ENCODE results near the gene PYGL.
A peak's percentile ranks its signal among the peaks of the same experiment; 100 is the strongest.

Gene PYGL

DNA sequence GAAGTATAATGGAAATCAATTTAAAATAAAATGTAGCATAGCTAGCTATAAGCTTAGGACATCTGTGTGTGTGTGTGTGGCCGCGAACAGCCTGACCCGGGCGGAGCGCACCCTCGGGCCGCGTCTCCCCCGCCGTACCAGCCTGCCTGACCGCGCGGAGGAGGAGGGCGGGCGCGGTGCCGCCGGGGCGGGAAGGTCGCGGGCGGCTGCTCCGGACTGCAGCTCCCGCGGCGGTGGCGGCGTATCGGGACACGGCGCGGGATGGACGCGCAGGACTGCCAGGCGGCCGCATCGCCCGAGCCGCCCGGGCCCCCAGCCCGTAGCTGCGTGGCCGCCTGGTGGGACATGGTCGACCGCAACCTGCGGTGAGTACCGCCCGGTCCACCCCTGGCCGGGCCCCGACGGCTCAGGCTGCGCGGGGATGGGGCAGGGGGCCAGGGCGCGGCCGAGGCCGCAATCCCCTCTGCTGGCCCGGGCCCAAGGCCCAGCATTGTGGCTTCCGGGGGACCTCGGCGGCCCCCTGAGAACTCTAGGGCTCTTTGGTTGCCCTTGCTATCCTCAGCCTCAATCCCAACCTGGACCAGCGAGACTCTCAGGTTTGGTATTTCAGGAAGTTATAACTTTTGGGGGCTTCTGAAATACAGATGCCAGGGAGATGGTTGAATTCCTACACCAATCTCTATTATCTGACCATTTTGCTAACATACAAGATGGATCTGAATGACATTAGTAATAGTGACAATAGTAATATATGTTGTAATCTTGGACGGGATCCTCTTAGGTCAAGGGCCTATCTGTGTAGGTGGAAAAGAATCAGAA, 72.2 kb downstream of the PYGL start, which contains the start of gene ABHD12B:
TSS of gene ABHD12B (plus strand) at position 140 of the 819 bp plus-strand sequence. CDS start at position 262, 122 bp downstream.
- no peak for DNase-seq (ENCODE audit: low read depth)

DNA sequence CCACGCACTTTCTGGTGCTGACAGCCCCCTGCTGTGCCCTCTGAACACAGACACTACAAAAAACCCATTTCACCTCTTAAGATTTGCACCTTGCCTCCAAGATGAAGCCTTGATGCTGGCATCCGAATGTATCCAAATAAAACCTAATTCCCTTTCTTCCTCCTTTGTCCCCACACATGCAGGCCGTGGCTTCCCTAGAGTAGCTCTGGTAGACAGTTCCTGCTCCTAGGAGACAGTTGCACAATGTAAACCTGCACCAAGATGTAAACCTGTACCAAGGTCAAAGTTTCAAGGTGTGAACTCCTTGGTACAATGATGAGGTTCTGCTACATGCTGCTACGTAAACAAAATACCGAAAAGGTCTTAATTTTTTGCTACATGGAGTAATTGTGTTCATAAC, 73.1 kb downstream of the PYGL start:
- DNase-seq (ENCODE audit: low read depth): no peak

DNA sequence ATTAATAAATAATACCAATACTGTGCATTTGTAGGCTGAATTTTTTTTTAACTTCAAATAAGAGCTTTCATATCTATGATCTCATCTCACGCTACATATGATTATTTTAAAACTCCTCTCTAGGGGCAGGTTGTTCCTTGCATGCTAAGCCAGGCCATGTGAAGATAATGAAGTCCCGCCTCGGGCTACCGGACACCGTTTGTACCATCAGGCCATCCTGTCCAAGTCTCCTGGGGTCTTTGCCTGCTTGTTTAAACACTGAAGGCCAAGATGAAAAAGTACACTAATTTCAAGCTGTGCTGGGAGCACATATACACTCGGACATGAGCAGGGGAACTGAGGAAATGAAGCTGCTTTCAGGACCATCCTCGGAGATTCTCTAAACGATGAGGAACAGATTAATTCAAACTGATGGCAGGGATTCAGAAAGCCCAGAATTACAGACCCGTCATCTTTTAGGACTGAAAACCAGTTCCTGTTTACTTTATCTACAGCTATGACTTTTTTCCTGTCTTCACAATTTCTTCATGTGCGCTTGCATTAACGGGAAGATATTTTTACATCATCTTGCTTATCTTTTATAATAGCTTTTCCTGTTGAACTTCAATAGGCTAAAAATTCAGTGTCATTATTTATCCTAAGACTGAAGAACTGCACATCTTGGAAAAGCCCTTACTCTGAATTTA, 78.7 kb downstream of the PYGL start:
- no peak for DNase-seq (ENCODE audit: low read depth)

DNA sequence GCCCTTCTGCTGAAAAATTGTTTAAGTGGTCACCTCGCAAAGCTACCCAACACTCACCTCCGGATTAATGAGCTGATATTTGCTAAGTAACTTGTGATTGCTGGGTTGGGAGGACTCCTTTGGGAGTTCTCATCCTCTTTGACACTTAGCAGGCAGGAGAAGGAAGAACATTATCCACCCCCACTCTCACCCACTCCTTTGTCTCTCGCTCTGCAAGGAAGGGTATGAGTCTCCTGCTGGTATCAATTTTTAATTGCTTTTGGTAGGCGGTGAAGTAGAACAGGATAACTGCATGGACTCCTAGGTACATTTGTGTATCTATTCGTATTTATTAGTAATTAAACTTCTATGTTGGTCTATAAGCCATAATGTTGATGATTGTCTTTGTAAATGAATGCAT, 79.3 kb downstream of the PYGL start:
- DNase-seq (ENCODE audit: low read depth): no peak

DNA sequence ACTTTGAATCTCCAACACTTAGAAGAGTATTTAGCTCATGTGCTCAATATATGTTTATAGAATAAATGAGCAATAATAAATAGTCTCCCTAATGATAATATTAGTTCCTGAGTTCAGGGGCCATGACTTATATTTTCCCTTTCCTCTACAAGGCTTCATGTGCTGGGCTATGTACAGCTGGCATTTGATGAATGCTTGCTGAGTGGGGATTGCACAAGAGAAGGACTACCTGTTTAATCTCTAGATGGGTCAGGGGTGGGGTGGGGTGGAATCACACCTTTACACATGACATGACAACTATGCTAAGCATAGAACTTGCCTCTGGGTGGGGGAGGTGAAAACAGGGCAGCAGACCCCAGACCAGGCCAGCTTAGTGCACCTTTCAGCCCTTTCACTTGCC, 80.0 kb downstream of the PYGL start:
- DNase-seq (ENCODE audit: low read depth): no peak

DNA sequence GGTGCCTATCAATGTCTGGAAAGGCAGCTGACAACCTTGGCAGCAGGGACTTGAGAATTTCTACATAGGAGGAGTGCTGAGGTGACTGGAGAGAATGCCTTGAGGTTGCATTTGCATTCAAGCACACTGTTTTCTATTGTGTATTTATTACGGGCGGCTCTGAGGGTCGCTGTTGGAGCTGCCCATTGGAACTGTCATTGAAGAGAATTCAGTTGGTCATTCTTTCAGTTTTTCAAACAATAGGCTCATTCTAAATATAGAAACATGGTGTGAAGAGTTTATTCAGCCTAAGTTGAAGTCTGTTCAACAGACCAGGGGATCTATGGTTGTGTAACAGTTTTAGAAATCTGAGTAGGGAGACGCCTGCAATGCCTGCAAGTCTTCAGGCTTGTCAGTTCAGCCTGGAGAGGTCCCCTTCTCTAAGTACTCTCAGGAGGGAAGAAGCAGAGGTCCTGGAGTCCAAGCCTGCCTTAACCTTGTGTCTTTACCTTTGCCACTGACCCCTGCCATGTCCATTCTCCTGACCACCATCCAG, 82.2 kb downstream of the PYGL start:
- DNase-seq (ENCODE audit: low read depth): no peak

DNA sequence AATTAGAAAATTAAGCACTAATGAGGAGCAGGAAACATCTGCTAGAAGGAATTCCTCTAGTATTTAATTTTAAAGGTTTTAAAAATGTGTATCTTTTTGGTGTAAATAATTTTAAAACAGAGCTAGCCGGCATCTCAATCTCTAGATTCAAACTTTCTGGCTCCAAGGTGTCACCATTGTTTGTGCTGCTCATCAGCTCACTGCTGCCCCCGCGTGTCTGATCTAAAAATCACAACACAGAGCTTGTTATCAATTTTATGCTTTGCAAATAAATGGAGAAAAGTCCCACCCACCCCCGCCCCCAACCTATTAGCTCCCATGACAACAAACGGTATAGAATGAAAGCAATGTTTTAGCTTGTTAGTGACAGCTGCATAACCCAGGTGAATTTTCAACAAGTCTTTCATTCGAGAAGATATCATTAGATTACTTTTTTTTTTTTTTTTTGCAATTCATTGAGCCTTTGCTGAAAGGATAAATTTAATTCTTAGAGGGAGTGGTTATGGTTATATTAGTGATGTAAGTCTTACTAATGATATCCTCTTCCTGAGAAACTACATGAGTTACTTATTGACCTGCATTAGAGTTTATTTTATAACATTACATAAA, 83.7 kb downstream of the PYGL start:
- DNase-seq (ENCODE audit: low read depth): peak; percentile 78

DNA sequence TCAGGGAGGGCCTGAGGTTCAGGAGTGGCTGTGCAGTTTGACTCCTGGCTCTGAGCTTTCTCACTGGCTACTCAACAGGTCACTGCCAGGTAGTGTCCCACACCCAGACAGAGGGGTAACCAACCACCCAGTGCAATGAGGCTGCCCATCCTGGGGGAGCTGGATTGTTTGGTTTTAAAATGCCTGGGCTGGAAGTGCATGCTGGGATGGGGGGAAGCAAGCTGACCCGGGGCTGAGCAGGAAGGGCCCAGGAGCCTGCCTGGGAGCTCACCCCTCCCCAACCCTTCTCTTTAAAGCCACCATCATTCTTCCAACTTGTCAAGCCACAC, 85.0 kb downstream of the PYGL start:
- DNase-seq (ENCODE audit: low read depth): no peak

DNA sequence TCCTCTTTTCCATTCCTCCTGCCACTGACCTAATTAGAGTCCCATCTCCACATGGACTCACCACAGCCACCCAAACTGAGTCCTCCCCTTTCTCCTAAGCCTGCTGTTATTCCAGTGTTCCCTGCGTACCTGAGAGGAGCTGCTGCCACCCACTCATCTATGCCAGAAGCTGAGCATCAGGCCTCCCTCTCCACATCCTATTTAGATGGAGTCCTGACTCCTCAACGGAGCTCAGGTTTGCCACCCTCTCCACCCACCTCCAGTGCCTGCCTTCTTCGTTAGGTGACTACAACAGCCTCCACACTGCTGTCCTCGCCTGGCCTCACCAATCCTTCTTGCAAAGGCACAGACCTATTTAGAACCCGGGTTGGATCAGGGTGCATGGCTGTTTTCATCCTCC, 87.6 kb downstream of the PYGL start:
- no peak for DNase-seq (ENCODE audit: low read depth)

DNA sequence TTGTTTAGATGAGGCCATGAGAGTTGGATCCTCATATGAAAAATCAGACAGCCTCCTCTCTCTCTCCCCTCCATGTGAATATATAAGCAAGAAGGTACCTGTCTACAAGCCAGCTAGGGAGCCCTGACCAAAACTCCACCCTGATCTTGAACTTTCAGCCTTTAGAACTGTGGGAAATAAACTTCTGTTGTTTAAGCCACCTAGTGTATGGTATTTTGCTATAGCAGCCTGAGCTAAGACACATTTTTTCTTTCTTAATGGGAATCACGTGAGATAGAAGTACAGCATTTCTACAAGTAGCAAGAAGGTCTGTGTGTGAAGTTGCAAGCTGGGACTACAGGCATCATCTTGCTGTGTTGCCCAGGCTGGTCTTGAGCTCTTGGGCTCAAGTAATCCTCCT, 88.7 kb downstream of the PYGL start:
- no peak for DNase-seq (ENCODE audit: low read depth)

Measured in fibroblast of the conjunctiva (primary cell).